Panc1 (cell line): ENCODE results near the gene ISLR2. TPM values are rescaled to one million over a fixed set of nuclear protein-coding genes. Genes with fewer than 3 reads are reported as not detected.

Source experiments
- ATAC-seq: fragments of 200-7000 bp; cut with Tn5 transposase; 2 replicates; pipeline ENCODE4 v1.9.1; 2020; ENCODE audit warnings: mild to moderate bottlenecking, moderate library complexity
- BruUV-seq: library from RNA; stranded (reverse); fragments of 400-500 nt; replicated peaks from 2 replicates; lab custom pipeline; 2021; lab: Mats Ljungman, UMichigan
- CTCF ChIA-PET: fragments of 300-600 bp; sonication (Branson Sonifier 250); formaldehyde crosslinking; loops from one replicate; lab custom pipeline; 2022; ENCODE audit warnings: antibody characterized with exemption; lab: Charles Lee
- POLR2A ChIA-PET: fragments of 300-600 bp; sonication (Branson Sonifier 250); formaldehyde crosslinking; loops from one replicate; lab custom pipeline; 2022; ENCODE audit warnings: antibody characterized with exemption; lab: Charles Lee
- DNase-seq: peaks from one replicate; pipeline ENCODE4 v3.0.0-alpha.2; 2010; ENCODE audit warnings: low read depth, low spot score
- H3K27ac ChIP-seq: 2 replicates; pipeline ENCODE4 v1.5.1; 2011; ENCODE audit warnings: mild to moderate bottlenecking, low read length, inconsistent platforms
- H3K27me3 ChIP-seq: fragments of 200-500 bp; sonication (Bioruptor generic); 2 replicates; pipeline ENCODE4 v1.6.0; 2014; ENCODE audit warnings: low read length, inconsistent platforms; ENCODE audit not compliant: control insufficient read depth, insufficient read depth
- H3K36me3 ChIP-seq: fragments of 200-500 bp; sonication (Bioruptor generic); 2 replicates; pipeline ENCODE4 v1.5.1; 2014; ENCODE audit warnings: inconsistent platforms, mild to moderate bottlenecking, low read length, moderate library complexity; ENCODE audit not compliant: control insufficient read depth, insufficient read depth
- H3K4me1 ChIP-seq: 2 replicates; pipeline ENCODE4 v1.5.1; 2011; ENCODE audit warnings: inconsistent platforms, mild to moderate bottlenecking, low read length, moderate library complexity; ENCODE audit not compliant: control insufficient read depth, insufficient read depth
- H3K4me3 ChIP-seq, 2 experiments: 2 replicates each; pipeline ENCODE4 v1.5.1; 2011 to 2012; ENCODE audit warnings: low read depth in 2 of 2, low read length in 2 of 2, mild to moderate bottlenecking in 2 of 2, inconsistent platforms in 1 of 2, moderate library complexity in 1 of 2
- H3K9me3 ChIP-seq: fragments of 200-500 bp; sonication (Bioruptor generic); 2 replicates; pipeline ENCODE4 v1.5.1; 2014; ENCODE audit warnings: low read depth, mild to moderate bottlenecking, inconsistent platforms, low read length, moderate library complexity; ENCODE audit not compliant: control insufficient read depth, insufficient read depth
- POLR2AphosphoS5 ChIP-seq: IDR thresholded peaks from 2 replicates; pipeline ENCODE4 v1.6.1; 2012; ENCODE audit warnings: mild to moderate bottlenecking, low read depth, low read length, moderate library complexity
- SIN3A ChIP-seq: IDR thresholded peaks from 2 replicates; pipeline ENCODE4 v1.6.1; 2012; ENCODE audit warnings: low read depth, mild to moderate bottlenecking, low read length, moderate library complexity, borderline replicate concordance; ENCODE audit not compliant: insufficient read depth
- TCF7L2 ChIP-seq: IDR thresholded peaks from 2 replicates; pipeline ENCODE4 v1.6.1; 2011; ENCODE audit warnings: mild to moderate bottlenecking, low read depth, low read length, inconsistent platforms
- in situ Hi-C: cut with HindIII; loops from 2 replicates; pipeline ENCODE4 v1.10.0; 2016; ENCODE audit warnings: low sequenced_read_pairs, low pct_unique_long_range_greater_than_20kb
- intact Hi-C: fragments of 100-400 bp; cut with micrococcal nuclease; formaldehyde crosslinking; loops from one replicate; pipeline ENCODE4 v1.10.0; 2022; ENCODE audit not compliant: unreplicated experiment
- total RNA-seq: library from RNA; stranded (reverse); gene quantifications from one replicate; pipeline ENCODE4 v1.2.1, GENCODE V29; 2021; ENCODE audit not compliant: unreplicated experiment
- TF ChIP-seq, protein P1 (sequence below): fragments of 450-650 bp; IDR thresholded peaks from 2 replicates; pipeline ENCODE4 v1.5.1; 2017; ENCODE audit warnings: mild to moderate bottlenecking
- TF ChIP-seq, protein P2 (sequence below), 2 experiments: IDR thresholded peaks; 2 replicates each; pipeline ENCODE4 v1.6.1; 2011 to 2012; ENCODE audit warnings: low read depth in 2 of 2, control low read depth in 1 of 2, low read length in 1 of 2, mild to moderate bottlenecking in 1 of 2, moderate library complexity in 1 of 2; ENCODE audit not compliant: insufficient read depth in 1 of 2

Gene ISLR2
- total RNA-seq, 1 experiment from 2014 or later = 0.36 TPM

DNA sequence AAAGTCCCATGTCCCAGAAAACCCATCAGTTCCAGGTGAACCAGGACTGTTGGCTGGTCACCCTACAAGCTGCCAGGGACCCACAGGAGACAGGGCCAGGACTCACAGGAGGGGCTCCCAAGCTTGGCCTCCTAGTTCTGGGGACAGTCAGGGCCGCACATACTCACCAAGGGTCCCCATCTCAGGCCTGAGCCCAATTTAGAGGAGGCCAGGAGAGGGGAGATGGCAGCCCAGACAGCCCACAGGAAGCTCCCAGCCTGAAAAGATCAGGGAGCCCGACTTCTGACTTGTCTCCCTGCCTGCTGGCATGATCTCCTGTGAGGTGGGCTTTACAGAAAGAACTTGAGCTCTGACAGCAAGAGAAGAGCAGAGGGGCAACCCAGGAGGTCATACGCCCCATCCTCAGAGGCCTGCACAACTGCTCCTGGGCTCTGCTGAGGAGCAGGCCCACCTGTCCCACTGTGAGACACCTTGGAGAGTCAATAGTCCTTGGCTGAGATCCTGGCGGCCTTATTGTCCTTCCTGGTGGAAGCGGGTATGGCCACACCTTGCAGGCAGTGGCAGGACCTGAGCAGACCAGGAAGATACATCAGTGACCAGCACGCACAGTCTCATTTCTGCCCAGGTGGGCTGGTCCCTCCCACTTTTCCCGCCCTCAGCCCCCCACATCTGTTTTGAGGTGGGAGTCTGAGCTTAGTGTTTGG is 40.6 kb downstream of the ISLR2 start:
- no peak overlapping the region for H3K27ac ChIP-seq
- no peaks in the 10 kb centered on the region for H3K27me3 ChIP-seq
- CTCF ChIA-PET = interaction anchor here (0.6 kb wide), 1 partner anchor 50 kb away, joined by 3 read pairs; no protein-coding TSS in a partner anchor
- BruUV-seq = no TSS peak
- H3K9me3 ChIP-seq = no peaks in the 10 kb centered on the region
- H3K36me3 ChIP-seq = no peaks in the 10 kb centered on the region
- TF ChIP-seq SIN3A (no peak), TCF7L2 (no peak), POLR2AphosphoS5 (no peak)
- TF ChIP-seq, protein P1, sequence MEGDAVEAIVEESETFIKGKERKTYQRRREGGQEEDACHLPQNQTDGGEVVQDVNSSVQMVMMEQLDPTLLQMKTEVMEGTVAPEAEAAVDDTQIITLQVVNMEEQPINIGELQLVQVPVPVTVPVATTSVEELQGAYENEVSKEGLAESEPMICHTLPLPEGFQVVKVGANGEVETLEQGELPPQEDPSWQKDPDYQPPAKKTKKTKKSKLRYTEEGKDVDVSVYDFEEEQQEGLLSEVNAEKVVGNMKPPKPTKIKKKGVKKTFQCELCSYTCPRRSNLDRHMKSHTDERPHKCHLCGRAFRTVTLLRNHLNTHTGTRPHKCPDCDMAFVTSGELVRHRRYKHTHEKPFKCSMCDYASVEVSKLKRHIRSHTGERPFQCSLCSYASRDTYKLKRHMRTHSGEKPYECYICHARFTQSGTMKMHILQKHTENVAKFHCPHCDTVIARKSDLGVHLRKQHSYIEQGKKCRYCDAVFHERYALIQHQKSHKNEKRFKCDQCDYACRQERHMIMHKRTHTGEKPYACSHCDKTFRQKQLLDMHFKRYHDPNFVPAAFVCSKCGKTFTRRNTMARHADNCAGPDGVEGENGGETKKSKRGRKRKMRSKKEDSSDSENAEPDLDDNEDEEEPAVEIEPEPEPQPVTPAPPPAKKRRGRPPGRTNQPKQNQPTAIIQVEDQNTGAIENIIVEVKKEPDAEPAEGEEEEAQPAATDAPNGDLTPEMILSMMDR = no peak
- TF ChIP-seq, protein P2, sequence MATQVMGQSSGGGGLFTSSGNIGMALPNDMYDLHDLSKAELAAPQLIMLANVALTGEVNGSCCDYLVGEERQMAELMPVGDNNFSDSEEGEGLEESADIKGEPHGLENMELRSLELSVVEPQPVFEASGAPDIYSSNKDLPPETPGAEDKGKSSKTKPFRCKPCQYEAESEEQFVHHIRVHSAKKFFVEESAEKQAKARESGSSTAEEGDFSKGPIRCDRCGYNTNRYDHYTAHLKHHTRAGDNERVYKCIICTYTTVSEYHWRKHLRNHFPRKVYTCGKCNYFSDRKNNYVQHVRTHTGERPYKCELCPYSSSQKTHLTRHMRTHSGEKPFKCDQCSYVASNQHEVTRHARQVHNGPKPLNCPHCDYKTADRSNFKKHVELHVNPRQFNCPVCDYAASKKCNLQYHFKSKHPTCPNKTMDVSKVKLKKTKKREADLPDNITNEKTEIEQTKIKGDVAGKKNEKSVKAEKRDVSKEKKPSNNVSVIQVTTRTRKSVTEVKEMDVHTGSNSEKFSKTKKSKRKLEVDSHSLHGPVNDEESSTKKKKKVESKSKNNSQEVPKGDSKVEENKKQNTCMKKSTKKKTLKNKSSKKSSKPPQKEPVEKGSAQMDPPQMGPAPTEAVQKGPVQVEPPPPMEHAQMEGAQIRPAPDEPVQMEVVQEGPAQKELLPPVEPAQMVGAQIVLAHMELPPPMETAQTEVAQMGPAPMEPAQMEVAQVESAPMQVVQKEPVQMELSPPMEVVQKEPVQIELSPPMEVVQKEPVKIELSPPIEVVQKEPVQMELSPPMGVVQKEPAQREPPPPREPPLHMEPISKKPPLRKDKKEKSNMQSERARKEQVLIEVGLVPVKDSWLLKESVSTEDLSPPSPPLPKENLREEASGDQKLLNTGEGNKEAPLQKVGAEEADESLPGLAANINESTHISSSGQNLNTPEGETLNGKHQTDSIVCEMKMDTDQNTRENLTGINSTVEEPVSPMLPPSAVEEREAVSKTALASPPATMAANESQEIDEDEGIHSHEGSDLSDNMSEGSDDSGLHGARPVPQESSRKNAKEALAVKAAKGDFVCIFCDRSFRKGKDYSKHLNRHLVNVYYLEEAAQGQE (IDR thresholded peaks at IDR 0.05; ENCODE audit: insufficient read depth in 1 of 2, low read depth in 2 of 2, low read length in 1 of 2) = no peak
- ATAC-seq (no peak), DNase-seq (no peak)
- POLR2A ChIA-PET = interaction anchor here (0.6 kb wide), 3 partner anchors 31 to 1509 kb away, joined by 3 to 4 read pairs (median 3); partner anchors contain the start of gene STRA6
- in situ Hi-C loops (no loop called here), intact Hi-C loops (no loop called here)
- H3K4me3 ChIP-seq = no peak overlapping the region
- H3K4me1 ChIP-seq = no peaks in the 10 kb centered on the region

GRCh38 chr15:74171965-74172541 is 41.7 kb downstream of the ISLR2 start:
- Histone ChIP-seq H3K36me3 (no peaks in the 10 kb centered on the region), H3K27ac (no peak overlapping the region), H3K4me3 (no peak overlapping the region), H3K9me3 (no peaks in the 10 kb centered on the region), H3K27me3 (no peaks in the 10 kb centered on the region), H3K4me1 (no peaks in the 10 kb centered on the region)
- ATAC-seq = no peak
- no TSS peak for BruUV-seq
- intact Hi-C loops = no loop called here
- in situ Hi-C loops = no loop called here
- no peak for DNase-seq
- POLR2A ChIA-PET = interaction anchor here (0.6 kb wide), 1 partner anchor 1510 kb away, joined by 4 read pairs; no protein-coding TSS in a partner anchor
- TF ChIP-seq, protein P2 (IDR thresholded peaks at IDR 0.05; ENCODE audit: insufficient read depth in 1 of 2, low read depth in 2 of 2, low read length in 1 of 2) = no peak
- no peak for TF ChIP-seq TCF7L2
- TF ChIP-seq SIN3A = no peak
- TF ChIP-seq, protein P1 = no peak
- no peak for TF ChIP-seq POLR2AphosphoS5
- CTCF ChIA-PET = no interaction called here
